B cell (primary cell): ENCODE measurements around the gene INTS14. TPM values are rescaled to one million over a fixed set of nuclear protein-coding genes. Genes with fewer than 3 reads are reported as not detected.

Experiments used
- ATAC-seq: fragments of 200-7000 bp; cut with Tn5 transposase; one replicate; pipeline ENCODE4 v1.10.0; 2021; ENCODE audit warnings: low read depth, mild to moderate bottlenecking, moderate number of reproducible peaks, moderate library complexity
- CTCF ChIA-PET: fragments of 350-600 bp; sonication (Branson Sonifier 250); formaldehyde crosslinking; loops from one replicate; lab custom pipeline; 2021; ENCODE audit warnings: antibody characterized with exemption, inconsistent platforms; lab: Charles Lee
- POLR2A ChIA-PET: fragments of 350-600 bp; sonication (Branson Sonifier 250); formaldehyde crosslinking; loops from one replicate; lab custom pipeline; 2021; ENCODE audit warnings: antibody characterized with exemption; lab: Charles Lee
- DNase-seq: peaks from one replicate; pipeline ENCODE4 v3.0.0; 2013
- H2AFZ ChIP-seq: 2 replicates; pipeline ENCODE4 v1.6.1; 2012; ENCODE audit warnings: mild to moderate bottlenecking, low read depth, low read length; ENCODE audit not compliant: insufficient read depth, poor library complexity, severe bottlenecking
- H3K27ac ChIP-seq, 2 donors: 1 replicate in 1 of 2; 2 replicates in 1 of 2; pipeline ENCODE4 v1.5.1; 2012 to 2013; ENCODE audit warnings: low read length in 2 of 2, mild to moderate bottlenecking in 2 of 2, moderate library complexity in 1 of 2
- H3K27me3 ChIP-seq, 4 experiments: fragments of 200-600 bp in 1 of 4; sonication (generic) in 1 of 4; replicated peaks in 1 of 4; 1 replicate in 2 of 4; 2 replicates in 2 of 4; pipeline versions ENCODE4 v1.6.1 to v1.7.0; 2013 to 2016; ENCODE audit warnings: low read length in 3 of 4, mild to moderate bottlenecking in 2 of 4, mixed read lengths in 1 of 4, moderate library complexity in 1 of 4; ENCODE audit not compliant: insufficient read depth in 4 of 4, control insufficient read depth in 3 of 4; ENCODE audit errors: control extremely low read depth in 1 of 4
- H3K36me3 ChIP-seq, 2 experiments: replicated peaks in 1 of 2; 1 replicate in 1 of 2; 2 replicates in 1 of 2; pipeline versions ENCODE4 v1.6.1 to v1.7.1; 2013; ENCODE audit warnings: low read length in 1 of 2; ENCODE audit not compliant: insufficient read depth in 2 of 2, control insufficient read depth in 1 of 2; ENCODE audit errors: control extremely low read depth in 1 of 2, extremely low read depth in 1 of 2
- H3K4me1 ChIP-seq, 2 donors: fragments of 200-600 bp in 1 of 2; sonication (generic) in 1 of 2; 1 replicate in 1 of 2; 2 replicates in 1 of 2; pipeline versions ENCODE4 v1.5.1 to v1.6.1; 2013 to 2017; ENCODE audit warnings: low read length in 2 of 2; ENCODE audit not compliant: control insufficient read depth in 2 of 2, insufficient read depth in 2 of 2
- H3K4me2 ChIP-seq: replicated peaks from 2 replicates; pipeline ENCODE3; 2012; ENCODE audit warnings: mild to moderate bottlenecking, low read depth, low read length; ENCODE audit not compliant: poor library complexity, severe bottlenecking
- H3K4me3 ChIP-seq, 5 experiments: fragments of 200-600 bp in 1 of 5; sonication (generic) in 1 of 5; 1 replicate in 3 of 5; 2 replicates in 2 of 5; pipeline versions ENCODE4 v1.5.1 to v1.7.0; 2011 to 2016; ENCODE audit warnings: low read length in 4 of 5, mild to moderate bottlenecking in 4 of 5, low read depth in 2 of 5, control low read depth in 1 of 5, moderate library complexity in 1 of 5; ENCODE audit not compliant: insufficient read depth in 1 of 5; ENCODE audit errors: control extremely low read depth in 1 of 5, extremely low read depth in 1 of 5
- H3K79me2 ChIP-seq: fragments of 200-600 bp; sonication (generic); one replicate; pipeline ENCODE4 v1.6.0; 2016; ENCODE audit warnings: low read length; ENCODE audit not compliant: control insufficient read depth, insufficient read depth
- H3K9ac ChIP-seq: fragments of 200-600 bp; sonication (generic); 2 replicates; pipeline ENCODE4 v1.6.1; 2017; ENCODE audit warnings: mild to moderate bottlenecking, low read length, moderate library complexity
- H3K9me3 ChIP-seq, 3 donors: one replicate each; pipeline versions ENCODE4 v1.6.1 to v1.7.1; 2013; ENCODE audit warnings: low read length in 2 of 3; ENCODE audit not compliant: control insufficient read depth in 2 of 3, insufficient read depth in 1 of 3; ENCODE audit errors: control extremely low read depth in 1 of 3
- H4K20me1 ChIP-seq: 2 replicates; pipeline ENCODE4 v1.6.0; 2012; ENCODE audit warnings: mild to moderate bottlenecking, low read length; ENCODE audit not compliant: insufficient read depth, control insufficient read depth, poor library complexity, severe bottlenecking
- H3K27ac Mint-ChIP-seq: one replicate; pipeline ENCODE4 v1.8.0; 2021; ENCODE audit warnings: mixed read lengths
- H3K27me3 Mint-ChIP-seq: one replicate; pipeline ENCODE4 v1.8.0; 2021; ENCODE audit warnings: mixed read lengths
- H3K4me1 Mint-ChIP-seq: one replicate; pipeline ENCODE4 v1.8.0; 2021; ENCODE audit warnings: mixed read lengths
- H3K4me3 Mint-ChIP-seq: one replicate; pipeline ENCODE4 v1.8.0; 2021; ENCODE audit warnings: mixed read lengths
- H3K9me3 Mint-ChIP-seq: one replicate; pipeline ENCODE4 v1.8.0; 2022; ENCODE audit warnings: mixed read lengths; ENCODE audit not compliant: insufficient read depth
- EZH2 ChIP-seq: IDR thresholded peaks from 2 replicates; pipeline ENCODE4 v1.6.1; 2012; ENCODE audit warnings: borderline replicate concordance, low read depth, mild to moderate bottlenecking, moderate library complexity, low read length; ENCODE audit not compliant: insufficient read depth, poor library complexity, severe bottlenecking
- whole genome bisulfite sequencing: methylation state at CpG from one replicate; pipeline ENCODE4 v1.1.5; 2013; ENCODE audit warnings: missing lambda C conversion rate; ENCODE audit not compliant: insufficient coverage; 5-methylcytosine and 5-hydroxymethylcytosine counted together
- intact Hi-C: fragments of 100-400 bp; cut with micrococcal nuclease; formaldehyde crosslinking; loops from one replicate; pipeline ENCODE4 v1.10.0; 2022
- polyA plus RNA-seq: library from polyadenylated mRNA; depleted of rRNA; stranded (reverse); fragments of >200 nt; gene quantifications from 2 replicates; pipeline ENCODE4 v1.2.3, GENCODE V29; 2012
- total RNA-seq, 2 donors: library from RNA; stranded (reverse); fragments of 120-200 nt in 1 of 2; gene quantifications; 1 replicate in 1 of 2; 2 replicates in 1 of 2; pipeline versions ENCODE4 v1.2.3 to v1.2.4, GENCODE V29; 2013 to 2022
- TF ChIP-seq, protein P1 (sequence below): fragments of 200-600 bp; IDR thresholded peaks from one replicate; pipeline ENCODE4 v1.8.0; 2022; ENCODE audit warnings: antibody characterized with exemption, mild to moderate bottlenecking

Gene INTS14
- total and polyA plus RNA-seq, 2 donors (not counting 1 experiment from before 2014, with no cell fraction given), result 19.3 to 39.0 TPM

DNA sequence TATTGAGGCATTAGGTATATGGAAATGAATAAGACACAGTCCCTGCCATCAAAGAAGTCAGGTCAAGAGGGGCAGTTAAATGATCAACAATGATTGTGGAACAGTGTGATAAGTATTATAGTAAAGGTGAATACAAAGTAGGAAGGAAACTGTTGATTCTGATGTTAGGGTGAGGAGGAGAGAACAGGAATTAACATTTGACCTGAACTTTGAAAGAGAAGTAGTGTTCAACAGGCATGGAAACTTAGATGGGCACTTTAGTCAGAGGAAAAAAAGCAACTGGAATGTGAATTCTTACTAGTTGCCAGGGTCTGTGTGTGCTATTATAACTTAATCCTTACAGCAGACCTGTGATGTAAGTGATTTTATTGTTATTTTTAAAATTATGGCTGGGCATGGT is 63.1 kb downstream of the INTS14 start:
- no peak overlapping the region for H3K27ac ChIP-seq
- no peak overlapping the region for H3K27ac Mint-ChIP-seq
- H3K27me3 Mint-ChIP-seq, result no peaks in the 10 kb centered on the region
- no peak overlapping the region for H3K4me3 Mint-ChIP-seq
- no peak for DNase-seq
- TF ChIP-seq EZH2, result no peak
- TF ChIP-seq, protein P1, sequence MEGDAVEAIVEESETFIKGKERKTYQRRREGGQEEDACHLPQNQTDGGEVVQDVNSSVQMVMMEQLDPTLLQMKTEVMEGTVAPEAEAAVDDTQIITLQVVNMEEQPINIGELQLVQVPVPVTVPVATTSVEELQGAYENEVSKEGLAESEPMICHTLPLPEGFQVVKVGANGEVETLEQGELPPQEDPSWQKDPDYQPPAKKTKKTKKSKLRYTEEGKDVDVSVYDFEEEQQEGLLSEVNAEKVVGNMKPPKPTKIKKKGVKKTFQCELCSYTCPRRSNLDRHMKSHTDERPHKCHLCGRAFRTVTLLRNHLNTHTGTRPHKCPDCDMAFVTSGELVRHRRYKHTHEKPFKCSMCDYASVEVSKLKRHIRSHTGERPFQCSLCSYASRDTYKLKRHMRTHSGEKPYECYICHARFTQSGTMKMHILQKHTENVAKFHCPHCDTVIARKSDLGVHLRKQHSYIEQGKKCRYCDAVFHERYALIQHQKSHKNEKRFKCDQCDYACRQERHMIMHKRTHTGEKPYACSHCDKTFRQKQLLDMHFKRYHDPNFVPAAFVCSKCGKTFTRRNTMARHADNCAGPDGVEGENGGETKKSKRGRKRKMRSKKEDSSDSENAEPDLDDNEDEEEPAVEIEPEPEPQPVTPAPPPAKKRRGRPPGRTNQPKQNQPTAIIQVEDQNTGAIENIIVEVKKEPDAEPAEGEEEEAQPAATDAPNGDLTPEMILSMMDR, result no peak
- no peak overlapping the region for H3K9ac ChIP-seq
- no peak for ATAC-seq
- H3K4me3 ChIP-seq, result no peak overlapping the region
- H2AFZ ChIP-seq, result no peak overlapping the region
- H3K4me1 ChIP-seq, result no peaks in the 10 kb centered on the region
- CTCF ChIA-PET, result no interaction called here
- intact Hi-C loops, result no loop called here
- no peaks in the 10 kb centered on the region for H3K27me3 ChIP-seq
- no peaks in the 10 kb centered on the region for H4K20me1 ChIP-seq
- no peak overlapping the region for H3K4me2 ChIP-seq
- H3K36me3 ChIP-seq, result no peaks in the 10 kb centered on the region
- peaks cover 37% of the 10 kb centered on the region for H3K79me2 ChIP-seq
- no peaks in the 10 kb centered on the region for H3K9me3 Mint-ChIP-seq
- H3K4me1 Mint-ChIP-seq, result peaks cover 4% of the 10 kb centered on the region
- H3K9me3 ChIP-seq, result no peaks in the 10 kb centered on the region
- POLR2A ChIA-PET, result no interaction called here

DNA sequence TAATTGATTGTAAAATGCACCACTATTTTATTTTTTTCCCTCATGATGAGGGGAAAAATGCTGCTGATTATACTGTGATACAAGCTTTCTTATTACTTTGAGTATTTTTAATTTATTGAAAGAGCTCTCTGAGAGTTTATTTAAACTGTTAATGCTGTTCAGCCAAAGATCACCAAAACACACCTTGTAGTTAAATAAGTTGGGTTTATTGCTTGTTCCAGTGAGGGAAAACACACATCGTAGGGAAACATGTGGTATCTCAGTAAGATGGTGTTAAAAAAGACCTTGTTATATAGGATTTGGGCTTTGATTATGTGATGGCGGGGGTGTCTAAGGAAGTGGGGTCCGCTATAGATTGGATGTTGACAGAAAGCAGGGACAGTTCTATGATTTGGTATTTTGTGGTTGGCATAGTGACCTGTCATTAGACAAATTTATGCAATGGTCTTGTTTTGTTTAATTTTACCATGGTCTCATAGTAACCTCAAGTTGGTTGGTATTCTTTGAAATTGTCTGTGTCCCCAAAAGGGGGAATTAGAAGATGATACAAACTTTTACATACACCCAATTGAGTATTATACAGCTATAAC is 69.6 kb downstream of the INTS14 start:
- H3K4me1 ChIP-seq, result no peaks in the 10 kb centered on the region
- H3K27ac ChIP-seq, result no peak overlapping the region
- H3K27me3 ChIP-seq, result no peaks in the 10 kb centered on the region
- no peak overlapping the region for H3K4me3 ChIP-seq
- intact Hi-C loops, result no loop called here
- H3K9ac ChIP-seq, result no peak overlapping the region
- no peak overlapping the region for H2AFZ ChIP-seq
- Mint-ChIP-seq H3K4me3 (no peak overlapping the region), H3K27me3 (no peaks in the 10 kb centered on the region), H3K9me3 (no peaks in the 10 kb centered on the region), H3K4me1 (peaks cover 3% of the 10 kb centered on the region), H3K27ac (no peak overlapping the region)
- no peaks in the 10 kb centered on the region for H3K36me3 ChIP-seq
- no peaks in the 10 kb centered on the region for H4K20me1 ChIP-seq
- DNase-seq (no peak), ATAC-seq (no peak)
- TF ChIP-seq, protein P1, result no peak
- TF ChIP-seq EZH2, result no peak
- POLR2A ChIA-PET, result interaction anchor here (0.6 kb wide), 1 partner anchor 7 kb away, joined by 3 read pairs; no protein-coding TSS in a partner anchor
- CTCF ChIA-PET, result no interaction called here
- peaks cover 61% of the 10 kb centered on the region for H3K79me2 ChIP-seq
- 96% methylated on average over 3 of the region's 3 CpGs for WGBS
- H3K9me3 ChIP-seq, result no peaks in the 10 kb centered on the region
- H3K4me2 ChIP-seq, result no peak overlapping the region
